ENCODE data around the gene OR5B3.
"Not testable (repeated sequence)": the region's sequence is repeated elsewhere in the genome, so short reads cannot be mapped to it uniquely, and the experiment has no call there.

Gene OR5B3

DNA sequence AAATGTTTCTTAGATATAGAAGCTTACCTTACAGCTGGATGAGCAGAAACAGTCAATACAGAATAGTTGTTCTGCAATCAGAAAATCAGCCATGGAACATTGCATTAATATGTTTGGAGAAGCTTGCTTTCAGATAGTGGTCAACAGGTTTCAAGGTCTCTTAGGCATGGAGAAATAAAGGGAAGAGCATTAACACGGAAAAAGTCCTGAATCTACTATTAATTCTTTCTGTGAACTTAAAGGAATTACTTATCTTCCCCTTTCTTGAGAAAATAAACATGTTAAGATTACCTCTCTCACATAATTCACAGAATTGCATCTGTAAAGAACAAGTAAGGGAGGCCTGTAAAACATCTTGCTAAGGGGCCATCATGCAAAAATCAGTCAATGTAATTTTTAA is at the start of gene OR5B3:
Gene OR5B3 (minus strand): TSS at position 101 of the 400 bp plus-strand sequence. CDS start 3,465 bp downstream, outside the sequence.
- DNase-seq (ENCODE audit: low read depth, low spot score): no peak

DNA sequence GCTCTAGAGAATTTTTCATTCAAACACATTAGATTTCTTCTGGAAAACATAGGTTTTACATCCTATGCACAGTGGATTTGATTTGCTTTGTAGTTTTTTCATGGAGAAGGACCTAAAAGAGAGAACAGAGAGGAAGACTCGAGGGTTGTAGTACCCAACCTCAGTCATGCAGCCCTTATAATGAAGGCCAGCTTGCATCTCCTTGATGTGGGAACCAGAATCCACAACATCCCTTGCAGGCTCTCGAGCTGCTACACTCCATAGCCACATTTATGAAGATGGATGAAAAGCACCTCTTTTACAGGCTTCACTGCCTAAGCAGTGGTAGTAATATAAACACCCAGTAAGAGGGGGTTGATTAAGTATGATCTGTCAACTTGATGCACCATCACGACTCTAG is 44.9 kb upstream of the OR5B3 start:
- DNase-seq (ENCODE audit: low read depth, low spot score): no peak

DNA sequence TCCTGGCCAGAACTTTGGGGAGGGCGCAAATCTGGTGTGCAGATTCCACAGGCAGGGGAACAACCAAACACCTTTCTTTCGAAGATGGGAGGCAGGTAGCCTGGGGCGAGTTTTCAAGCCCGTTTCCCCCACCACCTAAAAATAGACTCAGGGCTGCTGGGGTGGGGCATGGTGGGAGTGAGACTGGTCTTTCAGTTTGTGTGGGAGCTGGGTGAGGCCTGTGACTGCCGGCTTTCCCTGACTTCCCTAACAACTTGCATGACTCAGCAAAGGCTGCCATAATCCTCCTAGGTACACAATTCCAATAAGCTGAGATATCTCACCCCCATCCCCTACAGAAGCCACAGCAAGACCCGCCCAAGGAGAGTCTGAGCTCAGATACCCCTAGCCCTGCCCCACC is 39.6 kb upstream of the OR5B3 start:
- DNase-seq (ENCODE audit: low read depth, low spot score): no peak

DNA sequence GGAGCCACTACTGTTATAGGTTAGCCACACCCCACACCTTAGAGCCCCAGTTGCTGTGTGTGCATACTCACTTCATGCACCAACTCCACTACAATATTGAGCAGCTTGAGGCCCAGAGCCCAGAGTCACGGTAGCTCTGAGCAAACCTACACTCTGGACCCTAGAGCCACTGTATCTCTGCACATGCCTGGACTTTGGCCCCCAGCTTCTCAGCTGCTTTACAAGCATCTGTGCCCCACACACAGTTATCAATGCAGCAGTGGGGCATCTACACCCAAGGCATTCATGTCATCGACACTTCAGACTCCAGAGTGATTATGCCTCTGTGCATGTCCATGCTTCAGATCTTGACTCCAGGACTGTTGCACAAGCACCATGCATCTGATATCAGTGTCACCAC is 37.6 kb upstream of the OR5B3 start:
- no peak for DNase-seq (ENCODE audit: low read depth, low spot score)

DNA sequence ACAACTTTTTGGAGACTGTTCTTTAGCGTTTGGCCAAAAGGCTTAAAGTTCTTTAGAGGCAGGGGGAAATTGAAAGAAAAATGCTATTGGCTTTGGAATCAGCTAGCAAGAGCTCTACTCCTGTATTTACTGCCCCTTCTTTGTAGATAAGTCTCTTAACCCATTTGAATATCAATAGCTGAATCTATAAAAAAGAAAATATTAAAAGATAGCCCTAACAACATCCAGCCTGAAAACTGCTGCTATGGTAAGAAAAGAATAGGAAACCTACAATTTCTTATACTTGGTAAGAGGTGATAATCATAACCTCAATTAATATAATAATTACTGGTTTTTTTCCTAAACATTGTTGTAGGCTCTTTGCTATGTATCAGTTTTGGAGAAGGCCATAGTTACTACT is 35.5 kb upstream of the OR5B3 start, which contains the start of gene OR5B12:
Gene OR5B12 (minus strand): TSS at position 101 of the 400 bp plus-strand sequence. CDS start 2,085 bp downstream, outside the sequence.
- no peak for DNase-seq (ENCODE audit: low read depth, low spot score)

DNA sequence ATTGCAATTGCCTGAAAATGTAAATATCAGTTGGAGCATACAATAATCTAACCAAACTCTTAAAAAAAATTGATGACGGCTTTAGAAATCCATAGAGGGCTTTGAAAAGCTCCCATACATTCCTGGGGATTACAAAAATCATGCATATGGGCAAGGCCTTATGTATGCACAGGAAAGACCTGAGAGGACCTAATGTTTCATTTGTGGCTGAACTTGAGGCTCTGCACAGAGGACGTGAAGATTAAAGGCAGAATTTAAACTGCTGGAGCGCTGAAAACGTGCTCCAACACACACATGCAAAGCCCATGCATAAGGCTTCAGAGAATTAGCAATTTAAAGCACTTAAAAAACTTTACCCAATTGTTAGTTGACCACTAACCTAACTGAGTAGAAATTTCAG is 31.8 kb upstream of the OR5B3 start:
- no peak for DNase-seq (ENCODE audit: low read depth, low spot score)

DNA sequence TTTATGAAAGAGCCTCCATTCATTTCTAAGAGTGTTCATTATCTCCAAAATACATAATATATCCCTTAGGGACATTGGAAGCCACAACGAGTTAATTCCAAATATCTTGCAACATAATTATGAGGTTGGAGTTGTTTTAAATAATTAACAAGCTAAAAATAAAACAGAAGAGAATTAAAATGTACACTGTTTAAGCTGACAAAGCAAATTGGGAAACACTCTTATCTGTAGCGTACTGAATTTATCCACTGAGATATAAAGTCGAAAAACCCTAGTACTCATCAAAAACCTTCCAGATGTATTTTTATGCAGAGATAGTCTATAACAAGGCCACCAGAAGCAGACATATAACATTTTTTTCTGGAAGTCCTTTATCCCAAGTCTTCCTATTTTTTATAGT is 27.5 kb upstream of the OR5B3 start:
- DNase-seq (ENCODE audit: low read depth, low spot score): no peak

DNA sequence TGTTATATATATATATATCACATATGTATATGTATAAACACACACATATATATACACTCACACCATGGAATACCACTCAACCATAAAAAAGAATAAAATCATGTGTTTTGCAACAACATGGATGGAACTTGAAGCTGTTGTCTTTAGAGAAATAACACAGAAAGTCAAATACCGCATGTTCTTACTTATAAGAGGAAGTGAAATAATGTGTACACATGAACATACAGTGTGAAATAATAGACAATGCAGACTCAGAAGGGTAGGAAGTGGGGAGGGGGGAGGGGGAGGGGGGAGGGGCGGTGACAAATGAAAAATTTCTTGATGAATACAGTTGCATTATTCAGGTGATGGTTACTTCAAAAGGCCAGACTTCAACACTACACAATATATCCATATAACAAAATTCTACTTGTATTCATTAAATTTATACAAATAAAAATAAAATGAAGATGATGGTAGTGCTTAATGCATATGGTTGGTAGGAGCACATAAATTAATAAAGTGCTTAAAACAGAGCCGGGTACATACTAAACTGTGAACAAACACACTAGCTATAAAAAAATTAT is 27.0 kb upstream of the OR5B3 start:
- no peak for DNase-seq (ENCODE audit: low read depth, low spot score)

DNA sequence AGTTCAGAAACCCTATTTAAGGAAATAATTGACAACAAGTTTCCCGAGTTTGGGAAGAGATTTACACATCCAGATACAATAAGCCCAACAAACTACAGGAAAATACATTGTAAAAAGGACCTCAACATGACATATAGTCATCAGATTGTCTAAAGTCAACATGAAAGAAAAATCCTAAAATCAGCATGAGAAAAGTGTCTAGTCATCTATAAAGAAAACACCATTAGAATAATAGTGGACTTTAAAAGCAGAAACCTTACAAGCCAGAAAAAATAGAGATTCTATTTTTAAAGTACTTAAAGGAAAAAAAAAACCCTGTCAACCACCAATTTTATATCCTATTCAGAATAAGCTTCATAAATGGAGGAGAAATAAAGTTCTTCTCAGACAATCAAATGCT is 22.6 kb upstream of the OR5B3 start:
- DNase-seq (ENCODE audit: low read depth, low spot score): no peak

DNA sequence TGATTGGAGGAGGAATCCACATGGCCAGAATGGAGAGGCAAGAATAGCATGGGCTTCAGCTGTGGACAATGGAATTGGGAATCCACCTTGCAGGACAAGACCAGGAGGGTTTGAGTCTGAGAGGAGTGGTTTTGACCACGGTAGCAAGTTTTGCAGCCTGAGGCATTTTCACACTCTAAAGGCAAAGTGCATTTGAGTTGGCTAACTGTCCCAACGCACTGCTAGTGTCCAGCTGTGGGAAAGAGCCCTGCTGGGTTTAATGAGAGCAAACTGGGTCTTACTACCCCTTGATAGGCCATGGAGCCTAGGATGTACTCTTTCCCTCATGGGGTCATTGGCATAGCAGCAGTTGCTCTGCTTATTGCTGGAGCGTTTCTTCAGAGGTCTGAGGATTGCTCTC is 21.3 kb upstream of the OR5B3 start, which contains the start of gene OR5B2:
Gene OR5B2 (minus strand): TSS at position 101 of the 400 bp plus-strand sequence. CDS start 4,860 bp downstream, outside the sequence.
- no peak for DNase-seq (ENCODE audit: low read depth, low spot score)

DNA sequence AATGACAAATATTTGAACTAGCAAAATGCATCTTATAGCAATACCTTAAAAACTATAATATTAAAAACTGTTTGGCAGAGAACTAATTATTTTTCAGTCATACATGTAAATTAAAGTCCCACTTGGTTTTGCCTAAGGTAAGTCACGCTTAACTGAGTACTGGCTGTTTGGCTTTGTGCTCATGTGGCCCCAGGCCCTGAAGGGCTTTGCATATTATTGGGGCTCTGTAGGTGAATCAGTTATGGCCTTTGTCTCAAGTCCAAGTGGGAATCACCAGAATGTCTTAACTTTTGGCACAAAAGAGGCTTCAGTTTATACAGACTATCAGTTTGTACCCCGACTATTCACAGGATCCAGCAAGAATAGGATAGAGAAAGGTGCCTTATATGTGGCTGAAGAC is 7.1 kb downstream of the OR5B3 start:
- DNase-seq (ENCODE audit: low read depth, low spot score): not testable (repeated sequence)

DNA sequence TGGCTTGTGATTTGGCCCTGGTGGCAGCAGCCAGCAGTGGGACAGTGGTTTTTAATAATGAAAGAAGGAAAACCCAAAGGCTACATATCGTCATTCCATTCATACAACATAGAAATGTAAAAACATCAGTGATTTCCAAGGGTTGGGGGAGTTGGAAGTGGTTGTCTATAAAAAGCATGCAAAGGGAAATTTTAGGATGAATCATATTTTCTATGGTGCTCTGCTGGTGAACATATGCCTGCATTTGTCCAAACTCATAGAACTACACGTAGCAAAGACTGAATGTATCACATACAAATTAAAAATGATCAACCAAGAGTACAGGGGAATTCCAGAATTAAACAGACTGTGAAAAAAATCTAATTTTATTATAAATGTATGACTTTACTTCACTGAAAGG is 11.1 kb downstream of the OR5B3 start:
- DNase-seq (ENCODE audit: low read depth, low spot score): no peak

DNA sequence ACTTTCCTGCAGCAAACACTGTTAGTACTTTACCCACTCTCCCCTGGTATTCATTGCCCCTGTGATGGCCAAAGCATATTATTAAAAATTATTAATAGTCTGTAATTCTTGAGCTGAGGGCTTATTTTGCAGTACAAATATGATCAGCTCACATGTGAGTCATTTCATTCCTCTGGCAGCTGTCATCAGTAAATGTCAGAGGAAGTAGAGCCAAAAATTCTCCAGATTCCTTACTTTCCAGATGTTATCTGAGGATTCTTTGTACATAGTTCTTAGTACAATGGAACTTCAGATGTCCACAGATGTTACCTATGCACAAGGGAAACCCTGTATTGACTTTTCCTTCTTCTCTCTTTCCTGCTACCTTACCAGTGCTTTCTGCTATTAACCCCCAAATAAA is 12.5 kb downstream of the OR5B3 start:
- no peak for DNase-seq (ENCODE audit: low read depth, low spot score)

DNA sequence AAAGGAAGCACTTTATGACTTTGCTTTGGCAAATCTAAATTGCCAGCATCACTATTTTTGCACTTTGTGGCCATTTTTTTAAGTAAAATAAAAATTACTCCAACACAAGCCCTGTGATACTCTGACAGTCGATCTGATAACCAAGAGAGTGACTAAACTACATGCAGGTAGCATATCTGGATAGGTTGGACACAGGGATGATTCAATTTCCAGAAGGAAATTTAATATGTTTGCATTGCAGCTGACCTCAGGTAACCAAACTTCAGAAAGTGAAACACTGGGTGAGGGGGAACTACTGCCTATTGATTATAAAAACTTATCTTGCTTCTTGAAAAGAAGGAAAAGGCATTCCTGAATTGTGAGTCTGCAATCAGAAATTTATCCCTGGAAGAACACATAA is 13.9 kb downstream of the OR5B3 start:
- no peak for DNase-seq (ENCODE audit: low read depth, low spot score)

DNA sequence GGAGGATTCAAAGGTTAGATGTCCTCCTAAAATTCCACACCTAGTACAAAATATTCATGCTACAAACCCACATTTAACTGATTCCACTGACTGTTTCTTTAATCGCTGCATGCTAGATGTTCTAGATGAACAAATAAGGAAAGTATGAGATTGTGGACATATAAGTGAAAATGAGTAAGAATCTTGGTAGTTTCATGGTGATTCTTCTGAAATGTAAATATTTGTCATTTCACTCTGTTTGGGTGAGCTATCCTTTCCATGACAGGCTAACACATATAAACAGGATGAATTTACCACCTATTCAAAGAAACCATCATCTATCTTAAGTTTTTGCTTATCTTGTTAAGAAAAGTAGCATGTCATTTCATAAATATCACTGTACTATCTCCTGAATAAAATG is 14.8 kb downstream of the OR5B3 start:
- no peak for DNase-seq (ENCODE audit: low read depth, low spot score)

DNA sequence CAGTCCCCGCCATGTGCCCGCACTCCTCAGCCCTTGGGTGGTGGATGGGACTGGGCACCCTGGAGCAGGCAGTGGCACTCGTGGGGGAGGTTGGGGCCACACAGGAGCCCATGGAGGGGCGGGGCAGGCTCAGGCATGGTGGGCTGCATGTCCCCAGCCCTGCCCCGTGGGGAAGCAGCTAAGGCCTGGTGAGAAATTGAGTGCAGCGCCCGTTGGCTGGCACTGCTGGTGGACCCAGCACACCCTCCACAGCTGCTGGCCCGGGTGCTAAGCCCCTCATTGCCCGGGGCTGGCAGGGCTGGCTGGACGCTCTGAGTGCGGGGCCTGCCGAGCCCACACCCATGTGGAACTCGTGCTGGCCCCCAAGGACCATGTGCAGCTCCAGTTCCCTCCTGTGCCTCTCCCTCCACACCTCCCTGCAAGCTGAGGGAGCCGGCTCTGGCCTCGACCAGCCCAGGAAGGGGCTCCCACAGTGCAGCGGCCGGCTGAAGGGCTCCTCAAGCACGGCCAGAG is 16.1 kb downstream of the OR5B3 start:
- DNase-seq (ENCODE audit: low read depth, low spot score): no peak

DNA sequence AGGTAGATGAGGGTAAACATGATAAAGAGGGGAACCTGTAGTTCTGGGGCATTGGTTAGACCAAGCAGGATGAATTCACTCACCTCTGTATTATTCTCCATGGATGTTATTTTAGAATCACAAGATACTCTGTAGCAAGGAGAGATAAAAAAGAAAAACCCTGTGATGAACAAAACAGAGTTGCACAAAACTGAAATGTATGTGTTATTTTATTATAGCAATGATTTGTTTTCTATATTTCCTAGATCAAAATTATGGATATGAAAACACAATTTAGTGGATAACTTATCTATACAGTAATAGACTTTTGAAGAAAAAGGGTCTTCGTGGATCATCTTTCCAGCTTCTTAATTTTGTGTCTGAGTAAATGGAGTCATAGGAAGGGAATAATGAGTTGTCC is 47.7 kb downstream of the OR5B3 start, which contains the start of gene OR5B17:
Gene OR5B17 (minus strand): TSS at position 101 of the 400 bp plus-strand sequence. CDS start 0 bp downstream, at position 101.
- no peak for DNase-seq (ENCODE audit: low read depth, low spot score)

DNA sequence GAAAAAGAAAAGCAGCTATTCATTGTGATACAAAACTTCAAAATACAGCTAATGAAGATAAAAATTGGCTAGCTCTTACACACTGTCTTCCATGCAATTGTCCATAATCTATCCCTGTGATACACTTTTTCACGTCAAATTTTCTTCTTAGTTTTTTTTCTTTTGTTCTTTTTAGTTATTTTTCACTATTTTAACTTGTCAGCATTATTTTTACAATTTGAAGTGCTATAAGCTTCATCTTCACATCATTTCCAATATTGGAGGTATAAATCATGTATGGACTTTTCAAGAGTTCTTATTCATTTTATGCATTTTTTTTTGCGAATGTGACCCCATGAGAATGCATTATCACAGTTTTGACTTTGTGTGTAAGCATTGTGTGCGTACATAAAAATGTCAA is 51.9 kb downstream of the OR5B3 start:
- DNase-seq (ENCODE audit: low read depth, low spot score): no peak
